SK-N-MC (cell line): Measurements from ENCODE around the gene NPTXR.

Experiments used
- EZH2 ChIP-seq: fragments of 200-600 bp; sonication (generic); IDR thresholded peaks from one replicate; pipeline ENCODE4 v1.6.1; 2017; ENCODE audit warnings: antibody characterized with exemption
- POLR2AphosphoS5 ChIP-seq: IDR thresholded peaks from 2 replicates; pipeline ENCODE4 v1.6.1; 2012; ENCODE audit warnings: mild to moderate bottlenecking, low read depth, low read length, borderline replicate concordance

GRCh38 chr22:38795569-38795968, 48.3 kb downstream of the NPTXR start:
- TF ChIP-seq EZH2 = no peak
- TF ChIP-seq POLR2AphosphoS5 = no peak
